NK-92 treated with Interleukin-12 subunit alpha and Interleukin-12 subunit beta, amount 100 ng/mL, for 24 hours (cell line): Measurements from ENCODE around the gene TMEM215.
"Not testable (repeated sequence)": the region's sequence is repeated elsewhere in the genome, so short reads cannot be mapped to it uniquely, and the experiment has no call there.

Source experiments
- DNase-seq: peaks from one replicate; lab custom pipeline; 2025; lab: John Stamatoyannopoulos, UW

TMEM215 gene, protein sequence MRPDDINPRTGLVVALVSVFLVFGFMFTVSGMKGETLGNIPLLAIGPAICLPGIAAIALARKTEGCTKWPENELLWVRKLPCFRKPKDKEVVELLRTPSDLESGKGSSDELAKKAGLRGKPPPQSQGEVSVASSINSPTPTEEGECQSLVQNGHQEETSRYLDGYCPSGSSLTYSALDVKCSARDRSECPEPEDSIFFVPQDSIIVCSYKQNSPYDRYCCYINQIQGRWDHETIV

GRCh38 chr9:32783168-32783891 lies at the start of gene TMEM215:
Gene TMEM215 (plus strand): TSS chr9:32783540. CDS start chr9:32784184, 644 bp downstream.
- DNase-seq, result no peak

GRCh38 chr9:32735476-32735875 lies 47.9 kb upstream of the TMEM215 start:
- no peak for DNase-seq

GRCh38 chr9:32737378-32737777 lies 46.0 kb upstream of the TMEM215 start:
- no peak for DNase-seq

DNA sequence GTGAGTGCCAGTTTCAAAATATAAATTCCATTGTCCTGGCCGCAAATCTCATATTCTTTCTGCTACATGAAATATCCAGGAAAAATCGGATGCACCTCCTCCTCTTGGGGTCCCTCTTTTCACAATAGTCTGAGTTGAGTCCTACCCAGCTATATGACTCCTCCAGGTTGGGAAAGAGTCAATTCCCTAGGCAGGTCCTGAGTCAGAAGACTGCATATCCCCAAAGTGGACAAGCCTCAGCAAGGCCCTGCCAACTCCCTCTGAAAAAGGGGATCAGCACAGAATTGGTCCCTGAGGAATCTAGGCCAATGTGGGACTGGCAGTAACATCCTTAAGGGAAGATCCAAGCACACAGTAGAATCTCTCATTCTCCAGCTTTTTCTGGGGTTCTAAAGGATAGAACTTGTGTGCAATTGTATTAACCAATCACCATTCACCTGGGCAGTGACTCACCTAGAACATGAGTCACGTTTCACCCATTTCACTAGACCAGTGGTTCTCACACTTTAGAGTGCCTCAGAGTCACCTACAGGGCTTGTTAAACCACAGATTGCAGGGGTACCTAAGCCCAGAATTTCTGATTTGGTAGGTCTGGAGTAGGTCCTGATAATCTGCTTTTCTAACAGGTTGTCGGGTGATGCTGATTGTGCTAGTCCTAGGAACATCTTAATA lies 44.7 kb upstream of the TMEM215 start:
- DNase-seq, result peak; percentile 25

DNA sequence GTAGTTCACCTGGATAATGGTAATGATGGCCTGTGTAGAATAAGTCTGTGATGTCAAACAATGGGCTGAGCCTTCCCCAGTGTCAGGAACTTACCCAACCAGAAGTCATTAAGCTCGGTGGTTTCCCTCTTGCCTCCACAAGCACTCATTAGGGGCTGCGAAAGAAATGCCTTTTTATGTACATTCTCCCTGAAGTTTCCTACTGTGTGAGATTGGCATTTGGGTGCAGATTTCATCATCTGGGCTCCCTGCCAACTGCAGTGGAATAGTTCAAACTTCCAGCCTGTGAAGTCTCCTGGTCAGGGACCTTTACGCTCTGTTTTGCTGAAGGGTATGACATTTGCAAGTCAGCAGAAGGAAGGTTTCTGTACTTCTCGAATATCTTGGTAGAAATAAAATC lies 41.6 kb upstream of the TMEM215 start:
- DNase-seq, result no peak

- no peak for DNase-seq
These were observed 41.0 kb upstream of the TMEM215 start for GRCh38 chr9:32742296-32742695.

GRCh38 chr9:32748013-32748412 lies 35.3 kb upstream of the TMEM215 start:
- no peak for DNase-seq

DNA sequence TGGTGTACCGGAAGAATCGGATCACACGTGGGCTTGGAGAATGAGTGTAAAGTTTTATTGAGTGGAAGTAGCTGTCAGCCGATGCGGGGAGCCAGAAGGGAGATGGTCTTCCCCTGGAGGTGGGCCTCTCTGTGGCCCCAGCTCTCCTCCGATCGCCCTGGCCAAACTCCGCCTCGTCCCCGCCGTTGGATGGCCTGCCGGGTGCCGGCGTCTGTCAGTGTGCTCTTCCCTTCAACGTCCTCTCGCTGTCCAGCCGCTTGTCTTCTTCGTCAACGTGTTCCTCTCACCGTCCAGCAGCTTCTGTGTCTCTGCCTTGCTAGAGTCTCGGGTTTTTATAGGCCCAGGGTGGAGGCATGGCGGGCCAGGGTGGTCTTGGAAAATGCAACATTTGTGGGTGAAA lies 27.6 kb upstream of the TMEM215 start:
- DNase-seq, result no peak

DNA sequence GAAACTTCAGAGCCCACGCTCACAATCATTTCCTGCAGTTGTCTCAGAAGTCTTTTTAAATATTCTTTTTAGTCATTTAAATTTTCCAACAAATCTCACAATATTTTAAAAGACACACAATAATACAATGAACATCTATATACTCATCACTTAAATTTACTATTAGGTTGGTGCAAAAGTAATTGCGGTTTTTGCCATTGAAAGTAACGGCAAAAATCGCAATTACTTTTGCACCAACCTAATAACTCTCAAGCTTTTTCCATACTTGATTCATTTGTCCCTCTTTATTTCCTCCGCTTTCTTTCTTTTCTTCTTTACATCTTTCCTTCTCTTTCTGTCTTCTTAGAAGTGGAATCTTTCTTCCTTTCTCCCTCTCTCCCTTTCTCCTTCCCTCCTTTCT lies 19.2 kb upstream of the TMEM215 start:
- DNase-seq, result no peak

- DNase-seq, result no peak
These were observed 8.1 kb upstream of the TMEM215 start for GRCh38 chr9:32775283-32775682.

GRCh38 chr9:32776201-32776600 lies 7.1 kb upstream of the TMEM215 start:
- DNase-seq, result no peak

- DNase-seq, result no peak
These were observed 718 bp upstream of the TMEM215 start for GRCh38 chr9:32782476-32783167.

DNA sequence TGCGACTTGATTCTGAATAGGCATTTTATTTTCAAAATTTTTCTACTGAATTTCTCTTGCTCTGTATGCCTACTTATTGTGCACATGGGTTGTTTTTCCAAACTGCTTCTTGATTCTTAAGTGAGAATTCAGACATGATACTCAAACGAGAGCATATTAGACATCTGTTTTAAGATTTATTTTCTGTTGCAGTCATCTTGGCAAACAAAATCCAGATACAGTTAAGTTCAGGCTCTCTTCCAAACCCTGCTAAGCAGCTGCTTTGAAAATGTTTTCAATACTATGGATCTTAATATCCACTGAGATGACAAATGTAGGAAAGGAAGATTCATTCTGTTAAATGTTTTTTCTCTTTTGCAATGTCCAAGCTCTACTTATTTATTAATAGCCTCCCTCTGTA lies 4.5 kb downstream of the TMEM215 start:
- no peak for DNase-seq

- not testable (repeated sequence) for DNase-seq
These were observed 12.7 kb downstream of the TMEM215 start for GRCh38 chr9:32796015-32796414.

GRCh38 chr9:32801530-32801929 lies 18.2 kb downstream of the TMEM215 start:
- no peak for DNase-seq

GRCh38 chr9:32807217-32807616 lies 23.9 kb downstream of the TMEM215 start:
- no peak for DNase-seq

- no peak for DNase-seq
These were observed 27.9 kb downstream of the TMEM215 start for GRCh38 chr9:32811246-32811645.

- no peak for DNase-seq
These were observed 37.0 kb downstream of the TMEM215 start for GRCh38 chr9:32820322-32820721.

GRCh38 chr9:32823101-32823500 lies 39.8 kb downstream of the TMEM215 start:
- no peak for DNase-seq

DNA sequence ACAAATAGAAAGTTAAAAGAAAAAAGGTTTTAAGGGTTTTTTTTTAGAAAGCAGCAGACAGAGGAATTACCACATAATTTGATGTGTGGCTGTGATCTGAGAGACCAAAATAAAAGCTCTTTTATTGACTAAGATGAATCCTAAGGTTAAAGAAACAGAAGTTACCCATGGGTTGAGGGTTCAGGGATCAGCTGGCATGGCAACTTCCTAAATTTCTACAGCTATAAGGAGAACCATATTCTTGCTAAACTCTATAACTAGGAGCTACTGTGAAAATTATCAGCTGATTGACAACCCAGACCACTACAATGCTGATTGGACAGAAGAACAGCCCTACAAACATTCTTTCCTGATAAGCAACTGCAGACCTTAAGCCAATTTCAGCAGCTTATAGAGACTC lies 40.2 kb downstream of the TMEM215 start:
- no peak for DNase-seq

DNA sequence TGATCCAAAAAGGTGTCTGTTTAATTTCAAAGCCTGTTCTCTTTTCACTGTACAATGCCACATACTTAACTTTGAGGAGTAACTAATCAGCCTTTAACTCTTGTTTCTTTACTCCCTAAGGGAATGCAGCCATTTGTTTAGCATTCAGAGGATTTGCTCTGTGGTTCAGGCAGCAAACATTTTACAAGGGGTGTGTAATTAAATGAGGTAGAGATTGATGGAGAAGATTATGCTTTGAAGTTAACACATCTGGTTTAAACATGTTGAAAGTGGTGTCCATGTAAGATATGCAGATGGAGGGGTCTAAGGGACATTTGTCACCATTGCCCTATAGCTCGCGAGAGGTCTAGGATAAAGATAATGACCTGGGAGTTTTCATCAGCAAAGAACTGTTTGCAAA lies 41.9 kb downstream of the TMEM215 start:
- no peak for DNase-seq

- no peak for DNase-seq
These were observed 45.5 kb downstream of the TMEM215 start for GRCh38 chr9:32828861-32829260.

- DNase-seq, result no peak
These were observed 49.0 kb downstream of the TMEM215 start for GRCh38 chr9:32832346-32832745.
